GM21723 (cell line): ENCODE results near the gene ODC1.
A peak's percentile ranks its signal among the peaks of the same experiment; 100 is the strongest.

Source experiments
- ATAC-seq: cut with Tn5 transposase; IDR thresholded peaks from one replicate; pipeline ENCODE4 v1.9.1; 2021; ENCODE audit warnings: mild to moderate bottlenecking, moderate library complexity; ENCODE audit not compliant: unreplicated experiment

The ODC1 gene

GRCh38 chr2:10417551-10418335 lies 30.4 kb downstream of the ODC1 start:
- no peak for ATAC-seq

GRCh38 chr2:10415640-10416039 lies 32.5 kb downstream of the ODC1 start:
- ATAC-seq: no peak

DNA sequence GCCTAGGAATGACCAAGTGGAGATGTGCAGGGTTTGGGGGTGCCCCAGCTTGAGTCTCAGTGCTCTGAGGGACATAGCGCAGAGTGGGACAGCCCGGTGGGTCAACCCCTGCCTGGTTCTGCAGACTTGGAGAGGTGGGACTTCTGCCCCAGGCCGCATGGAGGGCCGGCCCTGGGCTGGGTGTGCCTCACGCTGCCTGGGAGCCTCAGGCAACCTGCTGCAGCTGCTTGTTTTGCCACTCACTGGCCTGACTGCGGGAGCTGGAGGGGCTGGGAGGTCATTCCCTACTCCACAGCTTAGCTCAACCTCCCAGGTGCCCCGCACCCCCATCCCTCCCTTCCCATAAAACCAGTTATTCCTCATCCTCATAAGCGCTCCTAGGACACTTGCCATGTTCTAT lies 33.1 kb downstream of the ODC1 start:
- ATAC-seq: no peak

- ATAC-seq: no peak
Measured at GRCh38 chr2:10414591-10414990, 33.5 kb downstream of the ODC1 start.

DNA sequence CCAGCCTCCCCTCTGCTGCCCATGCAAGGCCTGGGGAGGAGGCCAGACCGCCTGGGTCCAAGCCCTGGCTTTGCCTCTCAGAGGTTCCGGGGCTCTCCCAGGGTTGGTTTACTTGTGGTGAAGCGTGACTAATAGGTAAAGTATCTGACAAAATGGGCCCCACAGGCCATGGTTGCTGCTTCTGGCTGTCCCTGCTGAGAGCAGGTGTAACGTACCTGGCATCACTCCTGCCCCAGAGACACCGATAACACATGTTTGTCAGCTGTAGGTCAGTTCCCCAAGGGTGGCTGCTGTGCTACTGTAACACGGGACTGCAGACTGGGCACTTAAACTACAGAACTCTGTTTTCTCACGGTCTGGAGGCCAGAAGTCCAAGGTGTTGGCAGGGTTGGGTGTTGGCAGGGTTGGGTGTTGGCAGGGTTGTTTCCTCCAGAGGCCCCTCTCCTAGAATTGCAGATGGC lies 34.1 kb downstream of the ODC1 start:
- ATAC-seq: no peak

GRCh38 chr2:10413503-10413902 lies 34.6 kb downstream of the ODC1 start:
- no peak for ATAC-seq

GRCh38 chr2:10412380-10412779 lies 35.7 kb downstream of the ODC1 start:
- ATAC-seq: peak; percentile 24

GRCh38 chr2:10411557-10411956 lies 36.6 kb downstream of the ODC1 start:
- no peak for ATAC-seq

GRCh38 chr2:10410823-10411437 lies 37.2 kb downstream of the ODC1 start:
- no peak for ATAC-seq

DNA sequence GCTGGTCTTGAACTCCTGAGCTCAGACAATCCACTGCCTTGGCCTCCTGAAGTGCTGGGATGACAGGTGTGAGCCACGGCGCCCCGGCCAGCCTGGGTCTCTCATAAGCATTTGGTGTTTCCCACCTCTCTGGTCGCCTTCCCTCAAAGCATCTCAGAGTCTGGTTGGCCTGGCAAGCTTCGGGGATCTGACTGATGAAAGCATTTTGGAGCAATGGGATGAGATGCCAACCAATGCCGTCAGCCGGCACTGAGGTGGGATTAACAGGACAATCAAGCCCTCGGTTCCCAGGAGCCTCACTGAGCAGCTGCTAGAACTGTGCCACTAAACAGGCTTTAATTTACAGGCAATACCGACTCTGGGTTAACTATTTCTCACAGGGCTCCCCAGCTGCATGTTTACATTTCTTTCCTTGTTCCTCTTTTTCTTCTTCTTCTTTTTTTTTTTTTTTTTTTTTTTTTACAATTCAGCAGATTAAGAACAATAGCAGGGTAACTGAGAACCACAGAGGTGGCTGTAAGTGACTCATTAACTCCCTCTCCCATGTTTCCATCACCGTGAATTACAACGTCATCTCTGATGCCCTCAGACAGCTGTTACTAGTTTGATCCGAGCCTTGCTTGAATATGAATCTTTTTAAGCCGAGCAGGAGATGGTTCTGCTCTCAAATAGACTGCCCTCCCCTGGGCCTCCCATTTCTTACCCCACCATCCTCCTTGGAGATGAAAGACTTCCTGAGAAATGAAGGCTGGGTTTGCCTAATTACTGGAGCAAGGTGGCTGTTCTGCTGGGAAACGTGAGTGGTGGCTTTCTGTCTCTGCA lies 37.9 kb downstream of the ODC1 start:
- ATAC-seq: peak; percentile 64

GRCh38 chr2:10408649-10409579 lies 39.2 kb downstream of the ODC1 start:
- peak; percentile 52 for ATAC-seq

- peak; percentile 45 for ATAC-seq
Measured at GRCh38 chr2:10407841-10408648, 40.1 kb downstream of the ODC1 start.

- ATAC-seq: no peak
Measured at GRCh38 chr2:10407432-10407831, 40.7 kb downstream of the ODC1 start.

DNA sequence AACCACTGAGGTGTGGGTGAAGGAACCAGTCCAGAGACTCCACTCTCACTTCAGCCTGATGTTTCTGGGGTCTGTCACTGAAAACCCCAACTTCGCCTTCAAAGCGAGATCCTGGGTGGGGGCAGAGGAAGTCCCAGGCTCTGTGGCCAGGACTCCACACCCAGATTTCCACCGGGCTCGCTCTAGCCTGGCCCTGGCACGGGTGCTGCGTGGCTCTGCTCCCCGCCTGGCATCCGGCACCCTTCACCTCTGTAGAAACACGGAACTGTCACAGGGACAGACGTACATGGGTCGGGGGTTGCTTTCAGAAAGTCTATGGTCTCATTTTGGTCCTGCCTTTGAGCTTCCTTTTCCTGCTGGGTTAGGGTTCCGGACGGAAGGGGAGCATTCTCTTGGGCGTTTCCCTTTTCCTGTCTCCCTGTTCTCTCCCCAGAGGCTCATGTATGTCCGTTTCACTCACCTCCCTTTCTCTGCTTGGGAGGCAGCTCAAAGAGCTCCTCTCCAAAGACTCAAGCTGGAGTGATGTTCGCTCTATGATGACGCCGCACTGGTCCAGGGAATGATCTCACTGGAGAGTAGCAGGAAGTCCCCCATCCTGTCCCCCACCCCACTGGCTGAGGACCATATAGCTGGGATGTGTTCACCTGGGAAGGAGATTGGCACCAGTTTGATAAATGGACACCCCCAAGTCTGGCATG lies 41.5 kb downstream of the ODC1 start:
- no peak for ATAC-seq

DNA sequence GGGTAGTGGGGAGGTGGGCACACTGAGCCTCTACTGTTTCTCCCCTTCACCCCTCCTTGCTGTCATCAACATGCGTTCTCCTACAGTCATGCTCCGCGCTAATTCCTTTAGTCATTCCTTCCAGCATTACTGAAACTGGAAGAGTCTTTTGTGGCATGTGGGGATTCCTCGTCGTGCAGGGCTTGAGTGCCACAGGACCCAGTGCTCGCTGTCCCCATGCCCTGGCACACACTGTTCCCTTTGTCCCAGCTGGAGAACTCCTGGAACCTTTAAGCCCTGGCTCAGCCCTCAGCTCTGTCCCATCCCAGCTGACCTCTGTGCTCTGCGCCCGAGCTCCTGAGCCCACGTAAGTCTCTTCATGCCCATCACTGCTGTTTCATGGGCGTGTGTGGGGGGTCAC lies 42.1 kb downstream of the ODC1 start:
- ATAC-seq: no peak

- ATAC-seq: no peak
Measured at GRCh38 chr2:10405448-10405847, 42.7 kb downstream of the ODC1 start.

- ATAC-seq: no peak
Measured at GRCh38 chr2:10404324-10405143, 43.6 kb downstream of the ODC1 start.

GRCh38 chr2:10402653-10403215 lies 45.4 kb downstream of the ODC1 start:
- ATAC-seq: no peak
